Smooth muscle cell of the coronary artery (primary cell): ENCODE results near the gene CD300LB. TPM values are rescaled to one million over a fixed set of nuclear protein-coding genes. Genes with fewer than 3 reads are reported as not detected.

Source experiments
- total RNA-seq: library from RNA; depleted of rRNA; stranded (reverse); fragments of >200 nt; gene quantifications from 2 replicates; pipeline ENCODE4 v1.2.3, GENCODE V29; 2014; ENCODE audit warnings: low replicate concordance

CD300LB gene
- total RNA-seq: not detected in 2 replicates

DNA sequence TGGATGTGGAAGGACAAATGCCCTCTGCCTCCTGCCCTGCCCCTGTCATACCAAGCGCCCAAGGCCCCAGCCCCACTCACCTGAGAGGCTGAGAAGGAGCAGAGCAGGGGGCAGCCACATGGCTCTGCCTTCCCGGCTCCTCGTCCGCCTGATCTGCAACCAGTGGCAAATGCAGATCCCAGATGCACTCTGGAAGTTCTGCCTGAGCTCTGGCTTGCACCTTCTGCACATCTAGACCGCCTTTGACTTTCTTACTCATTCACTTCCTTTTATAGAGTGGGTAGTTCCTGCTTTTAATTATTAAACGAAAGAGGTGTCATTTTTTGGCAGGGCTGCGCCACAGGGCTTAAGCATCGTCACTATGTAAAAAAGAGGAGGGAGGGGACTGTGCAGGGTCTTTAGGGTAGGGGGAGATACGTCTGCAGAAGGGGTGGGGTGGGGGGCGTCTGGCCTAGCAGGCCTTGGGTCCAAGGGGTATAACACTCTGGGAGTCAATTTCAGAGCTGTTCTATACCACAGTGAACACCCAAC, at the start of gene CD300LB:
TSS of gene CD300LB (minus strand) at position 245 of the 531 bp plus-strand sequence. CDS start at position 120, 125 bp downstream.

DNA sequence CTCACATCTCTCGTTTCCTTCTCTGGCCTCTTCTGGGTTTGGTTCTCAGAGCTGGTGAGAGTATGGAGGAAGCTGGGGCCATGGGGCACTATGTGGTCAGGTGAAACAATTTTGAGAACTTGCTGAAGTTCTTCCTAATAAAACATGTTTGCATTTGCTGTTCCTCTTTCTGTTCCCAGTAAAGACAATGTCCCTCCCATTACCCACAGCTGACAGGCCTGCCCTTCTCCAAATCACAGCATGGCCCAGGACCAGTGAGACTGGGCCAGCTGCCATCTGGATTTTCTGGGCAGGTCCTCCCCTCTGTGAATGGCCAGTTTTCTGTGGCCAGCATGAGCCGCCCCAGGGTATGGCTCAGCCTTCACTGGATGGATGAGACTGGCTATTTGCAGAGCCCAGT, 36.1 kb upstream of the CD300LB start, which contains the start of gene CD300H:
TSS of gene CD300H (minus strand) at position 113 of the 400 bp plus-strand sequence.

DNA sequence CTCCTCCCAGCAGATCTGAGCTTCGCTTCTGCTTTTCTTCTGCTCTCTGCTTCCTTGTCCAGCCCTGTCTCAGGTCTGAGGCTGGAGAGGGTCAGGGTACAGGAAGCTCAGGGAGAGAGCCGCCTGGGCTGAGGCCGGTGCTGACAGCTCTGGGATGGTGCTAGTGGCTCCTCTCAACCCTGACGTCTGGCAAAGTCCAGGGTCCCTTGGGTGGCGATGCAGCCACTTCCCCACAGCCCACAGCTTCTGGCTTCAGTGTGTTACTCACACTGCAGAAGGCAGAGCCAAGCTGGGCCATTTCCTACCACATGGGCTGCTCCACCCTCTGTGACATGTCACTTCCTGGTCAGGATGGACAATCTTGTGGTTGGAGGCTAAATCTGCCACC, 14.6 kb upstream of the CD300LB start, which contains the start of gene CD300C:
TSS of gene CD300C (minus strand) at position 273 of the 388 bp plus-strand sequence. CDS start 333 bp downstream, outside the sequence.

Other genes with a start within 250 kb of the CD300LB start
- 1.1 TPM in 1 of 2 replicates, not detected in the other for gene KIF19, start 205.2 kb downstream of the CD300LB start, total RNA-seq
- gene BTBD17, start 169.6 kb downstream of the CD300LB start, total RNA-seq: not detected in 2 replicates
- gene GPR142, start 164.0 kb downstream of the CD300LB start, total RNA-seq: not detected in 2 replicates
- 9.4 and 9.7 TPM in 2 replicates for gene GPRC5C, start 99.4 kb downstream of the CD300LB start, total RNA-seq
- not detected in 2 replicates for gene CD300A, start 64.8 kb downstream of the CD300LB start, total RNA-seq
- not detected in 2 replicates for gene CD300C, start 14.6 kb upstream of the CD300LB start, total RNA-seq
- gene CD300H, start 36.0 kb upstream of the CD300LB start, total RNA-seq: not detected in 2 replicates
- gene CD300LD, start 60.8 kb upstream of the CD300LB start, total RNA-seq: not detected in 2 replicates
- gene CD300E, start 92.3 kb upstream of the CD300LB start, total RNA-seq: not detected in 2 replicates
- gene CD300LF, start 181.4 kb upstream of the CD300LB start, total RNA-seq: not detected in 2 replicates
- 0.15 TPM in 1 of 2 replicates, not detected in the other for gene RAB37, start 205.8 kb upstream of the CD300LB start, total RNA-seq
- 2.8 and 10.4 TPM in 2 replicates for gene NHERF1, start 217.2 kb upstream of the CD300LB start, total RNA-seq
- gene NAT9, start 244.9 kb upstream of the CD300LB start, total RNA-seq: 46.3 and 62.8 TPM in 2 replicates